GM18909 (cell line): Measurements from ENCODE around the gene OGFOD3.

Experiments
- ATAC-seq: cut with Tn5 transposase; IDR thresholded peaks from one replicate; pipeline ENCODE4 v1.9.1; 2021; ENCODE audit warnings: mild to moderate bottlenecking; ENCODE audit not compliant: unreplicated experiment, poor library complexity

Gene OGFOD3

GRCh38 chr17:82411396-82412053 lies 6.9 kb downstream of the OGFOD3 start:
- ATAC-seq: no peak

- ATAC-seq: no peak
Measured at GRCh38 chr17:82410014-82410716, 8.2 kb downstream of the OGFOD3 start.

- ATAC-seq: no peak
Measured at GRCh38 chr17:82408938-82409318, 9.5 kb downstream of the OGFOD3 start.

- no peak for ATAC-seq
Measured at GRCh38 chr17:82408288-82408937, 10.0 kb downstream of the OGFOD3 start.

- no peak for ATAC-seq
Measured at GRCh38 chr17:82407255-82407654, 11.1 kb downstream of the OGFOD3 start.

- ATAC-seq: no peak
Measured at GRCh38 chr17:82406131-82406671, 12.2 kb downstream of the OGFOD3 start.

- no peak for ATAC-seq
Measured at GRCh38 chr17:82405051-82405450, 13.3 kb downstream of the OGFOD3 start.

- no peak for ATAC-seq
Measured at GRCh38 chr17:82403662-82404660, 14.4 kb downstream of the OGFOD3 start.

GRCh38 chr17:82402865-82403264 lies 15.5 kb downstream of the OGFOD3 start:
- ATAC-seq: peak; percentile 80

- ATAC-seq: no peak
Measured at GRCh38 chr17:82400830-82401229, 17.6 kb downstream of the OGFOD3 start.

GRCh38 chr17:82400206-82400605 lies 18.2 kb downstream of the OGFOD3 start:
- no peak for ATAC-seq

GRCh38 chr17:82399601-82400101 lies 18.7 kb downstream of the OGFOD3 start:
- ATAC-seq: no peak

GRCh38 chr17:82399041-82399441 lies 19.3 kb downstream of the OGFOD3 start:
- no peak for ATAC-seq

- no peak for ATAC-seq
Measured at GRCh38 chr17:82397449-82398335, 20.7 kb downstream of the OGFOD3 start.

GRCh38 chr17:82396601-82397435 lies 21.6 kb downstream of the OGFOD3 start:
- no peak for ATAC-seq

- no peak for ATAC-seq
Measured at GRCh38 chr17:82394278-82394677, 24.1 kb downstream of the OGFOD3 start.

- ATAC-seq: no peak
Measured at GRCh38 chr17:82392941-82393340, 25.4 kb downstream of the OGFOD3 start.
